AG04449 (cell line): ENCODE data around the gene TMEM200B.

Experiments used
- CTCF ChIA-PET: fragments of 350-600 bp; formaldehyde crosslinking; extraction: SDS; loops from one replicate; lab custom pipeline; 2021; ENCODE audit warnings: antibody characterized with exemption; lab: Yijun Ruan, JAX
- POLR2A ChIA-PET: fragments of 400-600, 350-600 bp; formaldehyde crosslinking; extraction: SDS; loops from one replicate; lab custom pipeline; 2020; ENCODE audit warnings: antibody characterized with exemption, inconsistent platforms; lab: Yijun Ruan, JAX
- DNase-seq: peaks from one replicate; pipeline ENCODE4 v3.0.0-alpha.2; 2010; ENCODE audit warnings: low read depth, low spot score
- H3K4me3 ChIP-seq: 2 replicates; pipeline ENCODE4 v1.5.1; 2011; ENCODE audit warnings: low read depth, mild to moderate bottlenecking, control low read depth, low read length
- CTCF ChIP-seq: IDR thresholded peaks from one replicate; pipeline ENCODE4 v1.5.1; 2011; ENCODE audit warnings: mild to moderate bottlenecking, moderate library complexity, low read length, control low read depth, inconsistent platforms; ENCODE audit not compliant: insufficient read depth; ENCODE audit errors: missing control alignments

Gene TMEM200B

GRCh38 chr1:29129916-29130315 is 6.2 kb upstream of the TMEM200B start:
- CTCF ChIA-PET, result interaction anchor here (1.4 to 1.9 kb wide), 3 partner anchors 10 to 73 kb away, joined by 3 to 9 read pairs (median 4); no protein-coding TSS in a partner anchor

DNA sequence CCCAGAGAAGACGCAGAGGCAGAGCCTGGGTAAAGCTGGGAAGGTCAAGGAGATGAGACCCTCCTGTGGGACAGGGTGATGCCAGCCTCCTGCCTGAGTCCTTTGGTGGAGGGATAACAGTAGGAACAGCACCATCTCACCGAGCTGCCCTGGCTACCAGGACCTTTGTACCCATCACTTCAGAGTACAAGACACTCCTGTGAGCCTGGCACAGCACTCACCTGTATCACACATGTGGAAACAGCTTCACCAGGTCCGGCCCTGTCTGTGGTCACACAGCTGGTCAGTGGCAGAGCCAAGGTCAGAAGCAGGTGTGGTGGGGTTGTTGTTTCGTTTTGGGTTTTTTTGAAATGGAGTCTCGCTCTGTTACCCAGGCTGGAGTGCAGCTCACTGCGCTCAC is 5.0 kb upstream of the TMEM200B start:
- CTCF ChIA-PET, result interaction anchor here (1.4 kb wide), 1 partner anchor 53 kb away, joined by 4 read pairs; the partner anchor contains the start of gene SRSF4
- no peak for DNase-seq
- POLR2A ChIA-PET, result interaction anchor here (1.3 to 1.5 kb wide), 2 partner anchors 10 to 15 kb away, joined by 3 to 4 read pairs; no protein-coding TSS in a partner anchor
- no peak overlapping the region for H3K4me3 ChIP-seq
- TF ChIP-seq CTCF, result no peak

More at GRCh38 chr1:29129916-29130315, 6.2 kb upstream of the TMEM200B start:
- H3K4me3 ChIP-seq, result no peak overlapping the region
- TF ChIP-seq CTCF, result no peak
- POLR2A ChIA-PET, result no interaction called here
- DNase-seq, result no peak

DNA sequence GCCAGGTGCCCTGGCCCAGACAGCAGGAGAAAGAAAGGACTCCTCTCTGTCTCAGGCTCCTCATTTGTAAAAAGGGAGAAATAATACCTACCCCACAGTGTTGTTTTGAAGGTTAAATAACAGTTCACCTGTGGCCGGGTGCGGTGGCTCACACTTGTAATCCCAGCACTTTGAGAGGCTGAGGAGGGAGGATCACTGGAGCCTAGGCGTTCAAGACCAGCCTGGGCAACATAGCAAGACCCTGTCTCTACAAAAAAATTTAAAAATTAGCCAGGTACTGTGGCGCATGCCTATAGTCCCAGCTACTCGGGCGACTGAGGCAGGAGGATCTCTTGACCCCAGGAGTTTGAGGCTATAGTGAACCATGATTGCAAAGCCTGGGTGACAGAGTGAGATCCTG is 2.5 kb upstream of the TMEM200B start:
- no peak overlapping the region for H3K4me3 ChIP-seq
- POLR2A ChIA-PET, result interaction anchor here (1.2 kb wide), 1 partner anchor 14 kb away, joined by 3 read pairs; no protein-coding TSS in a partner anchor

DNA sequence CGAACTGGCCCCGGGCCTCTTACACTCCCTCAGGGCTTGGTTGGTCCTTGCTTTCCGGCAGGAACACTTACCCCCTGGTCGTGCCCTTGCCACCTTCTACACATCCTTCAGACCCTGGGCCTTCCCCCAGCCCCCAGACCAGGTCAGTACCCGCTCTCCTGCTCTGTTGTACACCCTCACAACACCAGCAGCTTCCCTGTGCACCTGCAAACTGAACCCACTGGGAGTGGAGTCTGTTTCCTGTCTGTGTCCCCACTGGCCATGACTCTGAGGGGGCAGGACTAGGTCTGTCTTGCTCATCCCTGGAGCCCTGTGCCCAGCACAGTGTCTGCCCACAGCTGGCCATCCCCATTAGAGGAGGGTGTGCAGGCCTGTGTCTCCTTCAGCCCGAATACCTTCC is 2.1 kb upstream of the TMEM200B start:
- TF ChIP-seq CTCF, result no peak
- DNase-seq, result no peak
- ChIA-PET CTCF (interaction anchor here (1.4 to 8.1 kb wide), 7 partner anchors 10 to 74 kb away, joined by 5 to 105 read pairs (median 10); partner anchors contain the start of gene SRSF4), POLR2A (no interaction called here)
- no peak overlapping the region for H3K4me3 ChIP-seq

More for the DNA sequence above, 2.5 kb upstream of the TMEM200B start:
- CTCF ChIA-PET, result interaction anchor here (0.7 to 8.1 kb wide), 2 partner anchors 74 to 149 kb away, joined by 3 to 105 read pairs; no protein-coding TSS in a partner anchor
- no peak for DNase-seq
- no peak for TF ChIP-seq CTCF

DNA sequence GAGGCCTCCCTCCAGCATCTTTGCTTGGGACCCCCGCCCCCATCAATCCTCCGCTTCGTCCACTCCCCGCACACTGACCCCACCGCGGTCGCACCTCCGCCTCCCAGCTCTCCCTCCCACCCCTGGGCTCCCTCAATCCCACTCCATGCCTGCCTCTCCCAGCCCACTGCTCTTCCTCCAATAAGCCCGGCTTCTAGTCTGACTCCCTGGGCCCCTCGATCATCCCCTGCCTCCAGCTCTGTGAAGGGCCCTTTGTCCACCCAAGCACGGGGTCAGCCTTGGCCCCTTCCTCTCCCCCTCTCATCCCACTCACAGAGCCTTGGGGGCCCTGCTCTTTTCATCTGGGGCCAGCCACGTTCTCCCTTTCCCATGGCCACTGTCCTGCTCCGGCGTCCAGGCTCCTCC is 1.5 kb upstream of the TMEM200B start:
- no peak for TF ChIP-seq CTCF
- ChIA-PET CTCF (interaction anchor here (0.6 to 8.1 kb wide), 14 partner anchors 10 to 239 kb away, joined by 3 to 105 read pairs (median 7); partner anchors contain the start of gene SRSF4), POLR2A (interaction anchor here (1.3 to 2.0 kb wide), 2 partner anchors 20 to 57 kb away, joined by 6 to 7 read pairs; partner anchors contain the start of gene SRSF4)
- peak overlapping the region; percentile 73 for H3K4me3 ChIP-seq
- DNase-seq, result no peak
